22Rv1 (cell line): ENCODE measurements around the gene LIM2.

Experiments used
- H3K27ac ChIP-seq: fragments of 450-650 bp; 2 replicates; pipeline ENCODE4 v1.5.1; 2017
- ZFX ChIP-seq: fragments of 450-650 bp; IDR thresholded peaks from 2 replicates; pipeline ENCODE4 v1.6.1; 2017; ENCODE audit warnings: antibody characterized with exemption, borderline replicate concordance
- TF ChIP-seq, protein P1 (sequence below): fragments of 450-650 bp; IDR thresholded peaks from 2 replicates; pipeline ENCODE4 v1.5.1; 2017; ENCODE audit warnings: mild to moderate bottlenecking

LIM2 gene

DNA sequence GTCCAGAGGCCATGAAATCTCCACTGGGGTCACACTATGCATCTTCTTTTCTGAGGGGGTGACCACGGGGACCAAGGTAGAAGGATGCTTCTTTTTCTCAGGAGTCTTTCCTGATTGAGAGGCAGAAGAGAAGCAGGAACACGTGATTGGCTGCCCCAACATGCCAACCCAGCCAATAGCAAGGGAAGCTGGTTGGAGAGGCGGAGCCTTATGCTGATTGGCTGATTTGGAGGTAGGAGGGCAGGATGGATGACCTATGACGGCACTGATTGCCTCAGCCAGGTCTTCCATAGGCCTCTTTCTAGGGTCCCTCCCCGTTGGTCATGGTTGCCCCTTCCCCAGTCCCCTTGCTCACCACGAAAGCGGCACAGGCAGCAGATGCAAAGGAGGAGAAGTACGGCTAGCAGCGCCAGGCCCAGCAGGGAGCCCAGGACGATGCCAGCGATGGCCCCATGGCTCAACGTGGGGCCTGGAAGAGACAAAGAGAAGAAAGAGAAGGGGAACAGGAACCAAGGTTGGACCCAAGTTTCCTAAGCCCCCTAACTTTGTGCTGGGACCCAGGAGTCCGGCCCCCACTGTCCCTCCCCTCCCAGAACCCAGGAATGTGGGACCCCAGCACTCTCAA is 53.8 kb downstream of the LIM2 start:
- TF ChIP-seq, protein P1, sequence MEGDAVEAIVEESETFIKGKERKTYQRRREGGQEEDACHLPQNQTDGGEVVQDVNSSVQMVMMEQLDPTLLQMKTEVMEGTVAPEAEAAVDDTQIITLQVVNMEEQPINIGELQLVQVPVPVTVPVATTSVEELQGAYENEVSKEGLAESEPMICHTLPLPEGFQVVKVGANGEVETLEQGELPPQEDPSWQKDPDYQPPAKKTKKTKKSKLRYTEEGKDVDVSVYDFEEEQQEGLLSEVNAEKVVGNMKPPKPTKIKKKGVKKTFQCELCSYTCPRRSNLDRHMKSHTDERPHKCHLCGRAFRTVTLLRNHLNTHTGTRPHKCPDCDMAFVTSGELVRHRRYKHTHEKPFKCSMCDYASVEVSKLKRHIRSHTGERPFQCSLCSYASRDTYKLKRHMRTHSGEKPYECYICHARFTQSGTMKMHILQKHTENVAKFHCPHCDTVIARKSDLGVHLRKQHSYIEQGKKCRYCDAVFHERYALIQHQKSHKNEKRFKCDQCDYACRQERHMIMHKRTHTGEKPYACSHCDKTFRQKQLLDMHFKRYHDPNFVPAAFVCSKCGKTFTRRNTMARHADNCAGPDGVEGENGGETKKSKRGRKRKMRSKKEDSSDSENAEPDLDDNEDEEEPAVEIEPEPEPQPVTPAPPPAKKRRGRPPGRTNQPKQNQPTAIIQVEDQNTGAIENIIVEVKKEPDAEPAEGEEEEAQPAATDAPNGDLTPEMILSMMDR = no peak
- TF ChIP-seq ZFX = no peak
- H3K27ac ChIP-seq = no peak overlapping the region

DNA sequence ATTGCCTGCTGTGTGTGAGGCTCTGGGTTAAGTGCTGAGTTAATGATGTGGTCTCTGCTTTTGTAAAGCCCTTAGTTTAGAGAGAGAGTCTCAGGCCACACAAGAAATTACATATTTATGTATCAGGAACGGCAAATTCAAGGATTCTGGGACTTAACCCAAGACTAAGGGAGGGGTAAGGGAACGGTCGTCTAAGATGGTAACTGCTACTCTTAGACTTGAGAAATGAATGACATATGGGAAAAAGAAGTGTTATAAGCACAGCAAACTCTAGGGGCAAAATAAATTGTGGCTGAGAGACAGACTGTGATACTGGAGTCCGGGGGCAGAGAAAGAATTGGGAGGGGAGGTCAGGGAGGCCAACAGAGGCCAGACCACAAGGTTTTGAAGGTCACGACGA is 56.1 kb downstream of the LIM2 start:
- H3K27ac ChIP-seq = no peak overlapping the region
- TF ChIP-seq, protein P1 = no peak
- no peak for TF ChIP-seq ZFX

DNA sequence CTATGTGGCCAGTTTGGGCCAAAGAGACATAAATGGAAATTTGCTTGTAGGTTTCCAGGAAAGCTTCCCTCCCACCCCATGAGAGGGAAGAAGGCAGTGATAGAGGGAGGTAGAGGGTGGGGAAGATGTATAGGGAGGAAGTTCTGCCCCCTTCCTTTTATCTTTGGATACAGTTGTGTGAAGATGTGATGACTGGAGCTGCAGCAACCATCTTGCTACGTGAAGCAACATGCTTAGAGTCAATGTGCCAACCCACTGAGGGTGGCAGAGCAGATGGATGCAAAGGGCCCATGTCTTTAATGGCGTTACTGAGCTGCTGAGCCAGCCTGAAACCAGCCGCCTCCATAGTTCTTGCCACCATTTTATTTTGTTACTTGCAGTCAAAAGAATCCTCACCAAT is 56.6 kb downstream of the LIM2 start:
- H3K27ac ChIP-seq = no peak overlapping the region
- TF ChIP-seq ZFX = no peak
- TF ChIP-seq, protein P1 = no peak

DNA sequence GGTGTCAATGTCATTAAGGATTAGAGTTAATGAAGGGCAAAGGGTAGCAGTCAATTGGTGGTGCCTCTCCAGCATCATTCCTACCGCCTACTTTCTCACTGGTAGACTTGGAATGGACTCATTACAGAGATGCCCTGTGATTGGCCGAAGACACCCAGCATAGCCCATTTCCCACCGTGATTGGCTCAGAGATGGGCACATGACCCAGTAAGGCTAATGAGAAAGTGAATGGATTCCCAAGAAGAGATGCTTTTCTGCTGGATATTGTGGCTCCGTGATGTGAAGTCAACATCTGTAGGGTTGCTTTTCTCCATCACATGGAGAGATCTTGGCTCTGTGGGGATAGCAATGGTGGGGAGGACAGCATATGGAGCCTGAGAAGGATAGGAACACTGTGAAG is 57.4 kb downstream of the LIM2 start:
- H3K27ac ChIP-seq = no peak overlapping the region
- TF ChIP-seq, protein P1 = no peak
- no peak for TF ChIP-seq ZFX
